ENCODE results near the gene CDC26.
A peak's percentile ranks its signal among the peaks of the same experiment; 100 is the strongest.
"Not testable (repeated sequence)": the region's sequence is repeated elsewhere in the genome, so short reads cannot be mapped to it uniquely, and the experiment has no call there.

CDC26 gene

DNA sequence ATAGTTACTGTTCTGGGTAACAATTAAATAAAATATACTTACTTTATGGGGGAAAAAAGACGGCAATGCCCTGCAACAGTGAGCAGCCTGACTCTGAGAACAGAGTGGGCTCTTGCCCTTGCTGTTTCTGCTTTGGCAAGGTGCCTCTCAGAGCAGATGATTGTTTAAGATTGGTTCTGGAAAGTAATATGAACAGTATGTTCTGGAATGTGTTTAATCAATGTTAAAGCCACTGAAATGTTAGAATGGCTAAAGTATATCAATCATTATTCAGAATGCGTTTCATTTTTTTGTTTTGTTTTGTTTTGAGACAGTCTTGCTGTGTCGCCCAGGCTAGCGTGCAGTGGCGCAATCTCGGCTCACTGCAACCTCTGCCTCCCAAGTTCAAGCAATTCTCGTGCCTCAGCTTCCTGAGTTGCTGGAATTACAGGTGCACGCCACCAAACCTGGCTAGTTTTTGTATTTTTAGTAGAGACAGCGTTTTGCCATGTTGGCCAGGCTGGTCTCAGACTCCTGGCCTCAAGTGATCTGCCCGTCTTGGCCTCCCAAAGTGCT, 39.6 kb downstream of the CDC26 start:
- DNase-seq = not testable (repeated sequence)

DNA sequence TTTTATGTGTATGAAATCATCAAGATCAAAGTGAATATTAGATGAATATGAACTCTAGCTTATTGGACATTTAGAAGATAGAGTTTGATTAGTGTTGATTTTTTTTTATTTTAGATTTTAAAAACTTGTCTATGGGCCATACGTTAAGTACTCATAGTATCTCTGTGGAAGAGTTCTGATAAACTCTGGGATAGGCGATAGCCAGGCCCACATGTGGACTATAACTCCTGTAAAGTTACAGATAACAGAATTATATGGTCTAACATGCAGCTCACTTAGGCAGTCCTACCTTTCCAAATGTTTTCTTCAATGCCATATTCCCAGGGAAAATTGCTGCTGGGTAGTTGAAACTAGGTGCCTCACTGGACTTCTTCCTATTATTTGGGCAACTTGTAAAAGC, 43.7 kb downstream of the CDC26 start:
- no peak for DNase-seq

DNA sequence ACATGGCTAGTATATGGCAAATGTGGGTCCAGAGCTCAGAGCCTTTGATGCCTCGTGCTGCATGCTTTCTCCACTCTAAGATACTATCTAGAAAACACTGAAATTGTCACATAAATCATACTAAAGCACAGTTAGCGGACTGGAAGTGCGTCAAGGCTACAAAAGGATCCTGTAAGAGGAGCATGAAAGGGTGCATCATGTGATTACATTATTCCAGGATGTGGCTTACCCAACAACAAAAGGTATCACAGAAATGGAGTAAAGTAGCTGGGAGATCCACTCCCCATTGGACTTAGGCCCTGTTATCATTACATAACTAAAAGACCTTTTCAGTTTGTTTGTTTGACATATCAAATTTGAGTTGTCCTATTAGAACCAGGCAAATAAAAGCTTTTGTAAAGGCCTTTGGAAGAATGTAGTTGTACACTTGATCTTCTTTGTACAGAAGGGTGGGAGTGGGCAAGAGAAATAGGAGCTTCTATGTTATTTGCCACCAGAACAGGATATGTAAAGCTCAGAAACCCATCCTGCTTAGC, 47.2 kb downstream of the CDC26 start:
- no peak for DNase-seq

DNA sequence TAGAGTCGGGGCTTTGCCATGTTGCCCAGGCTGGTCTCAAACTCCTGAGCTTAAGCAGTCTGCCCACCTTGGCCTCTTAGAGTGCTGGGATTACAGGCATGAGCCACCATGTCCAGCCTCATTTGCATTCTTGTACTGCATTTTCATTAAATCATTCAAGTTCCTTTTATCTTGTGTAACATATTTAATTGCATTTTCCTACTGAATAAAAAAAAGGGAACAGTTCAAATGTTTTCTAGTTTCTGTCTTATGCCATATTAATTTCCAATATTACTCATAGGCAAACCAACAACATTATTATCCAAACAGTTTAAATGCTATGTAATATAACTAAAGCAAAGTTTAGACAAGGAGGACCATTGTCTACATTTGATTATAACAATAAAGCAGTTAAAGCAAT, 47.9 kb downstream of the CDC26 start:
- no peak for DNase-seq

DNA sequence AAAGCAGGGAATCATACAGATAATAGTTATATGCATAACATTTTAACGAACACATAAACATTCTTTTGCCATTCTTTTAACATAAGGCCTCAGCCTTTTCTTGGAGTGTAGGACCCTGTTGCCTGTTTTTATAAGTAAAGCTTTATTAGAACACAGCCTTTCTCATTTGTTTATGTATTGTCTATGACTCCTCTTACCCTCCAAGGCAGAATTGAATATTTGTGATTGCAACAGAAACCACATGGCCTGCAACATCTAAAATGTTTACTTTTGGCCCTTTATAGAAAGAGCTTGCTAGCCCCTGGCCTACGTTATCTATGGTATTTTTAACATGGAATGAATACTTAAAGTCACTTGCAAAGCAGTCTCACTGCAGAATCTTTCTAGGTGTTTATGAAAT, 51.4 kb downstream of the CDC26 start:
- DNase-seq = no peak

DNA sequence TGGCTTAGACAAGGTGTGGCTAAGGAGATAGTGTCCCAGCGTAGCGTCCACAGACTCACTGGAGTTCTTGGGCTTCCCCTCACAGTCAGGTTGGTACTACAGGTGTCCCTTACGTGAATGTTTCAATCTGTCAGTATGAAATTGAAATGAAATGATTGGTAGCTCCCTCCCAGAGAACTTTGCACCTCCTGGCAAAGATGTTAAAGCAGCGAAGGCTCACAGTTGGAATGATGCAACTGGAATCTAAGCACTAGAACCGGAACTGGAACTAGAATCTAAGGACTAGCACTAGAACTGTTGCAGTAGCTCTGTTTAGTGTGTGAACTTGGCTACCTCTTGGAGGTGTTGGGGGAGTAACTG, 52.9 kb downstream of the CDC26 start:
- DNase-seq = no peak

DNA sequence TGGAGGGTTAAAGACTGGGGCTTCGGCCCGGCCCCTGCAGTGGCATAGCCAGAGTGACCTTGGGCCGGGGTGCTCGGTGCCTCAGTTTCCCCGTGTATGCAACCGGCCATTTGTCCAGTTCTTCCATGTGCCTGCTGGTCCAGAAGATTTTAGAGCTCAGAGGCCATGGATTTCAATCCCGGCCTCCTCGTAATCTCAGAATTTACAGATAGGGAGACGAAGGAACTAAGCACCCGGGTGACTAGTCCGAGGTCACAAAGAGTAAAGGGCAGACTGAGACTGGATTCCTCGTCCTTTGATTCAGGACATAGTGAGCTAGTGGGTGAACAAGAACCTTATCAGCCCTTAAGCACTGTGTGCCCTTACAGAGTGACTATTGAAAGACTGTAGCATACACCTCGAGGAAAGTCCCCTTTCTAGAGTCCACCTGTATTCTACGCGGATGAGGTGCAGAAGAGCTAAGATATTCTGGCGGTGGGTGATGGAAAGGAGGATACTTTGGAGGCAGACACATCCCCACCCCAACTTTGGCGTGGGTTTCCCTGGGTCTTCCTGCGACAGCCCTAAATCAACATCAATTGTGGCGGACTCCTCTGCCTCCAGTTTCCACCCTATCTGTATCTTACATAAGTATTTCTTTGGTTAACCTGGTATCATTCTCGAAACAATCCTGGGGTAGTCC, 53.4 kb downstream of the CDC26 start:
- DNase-seq = no peak

DNA sequence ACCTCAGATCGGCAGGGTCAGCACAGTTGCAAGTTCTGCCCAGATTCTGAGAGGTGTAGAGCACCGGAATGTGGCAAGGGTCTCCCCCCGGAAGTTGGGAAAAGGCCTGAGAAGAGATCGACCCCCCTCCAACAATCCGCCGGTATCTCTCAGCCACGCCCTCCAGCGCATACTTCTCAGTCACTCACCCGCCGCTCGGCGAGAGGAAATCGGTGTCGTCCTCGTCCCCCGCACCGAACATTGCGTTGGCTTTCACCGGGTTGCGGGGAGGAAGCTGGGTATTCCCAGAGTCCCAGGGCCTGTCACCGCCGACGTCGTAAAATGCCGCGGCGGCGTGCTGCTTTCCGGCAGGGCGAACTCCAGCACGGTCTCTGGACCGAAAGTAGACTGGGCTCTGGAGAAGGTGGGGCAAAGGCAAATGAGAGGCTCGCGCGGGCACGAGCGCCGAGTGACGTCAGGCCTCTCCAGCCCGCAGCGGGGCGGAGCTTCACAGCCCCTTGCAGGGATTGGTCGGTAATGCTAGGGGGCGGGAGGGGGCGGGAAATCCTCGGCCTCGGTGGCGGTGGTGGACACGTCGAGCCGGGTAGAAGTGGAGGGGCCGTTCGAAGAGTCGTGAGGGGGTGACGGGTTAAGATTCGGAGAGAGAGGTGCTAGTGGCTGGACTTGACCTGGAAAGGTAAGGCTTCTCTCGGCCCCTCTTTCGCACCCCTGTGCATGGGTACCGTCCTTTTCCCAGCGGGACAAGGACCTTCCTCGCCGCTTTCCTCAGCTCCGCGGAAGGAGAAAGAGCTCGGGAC, 54.2 kb downstream of the CDC26 start, which contains the start of the genes FKBP15 and SLC31A1:
Gene FKBP15, minus strand, starts transcription at position 275 of the 797 bp plus-strand sequence. Its CDS starts 34 bp downstream, at position 241.
Gene SLC31A1, plus strand, starts transcription at position 542 of the 797 bp plus-strand sequence. CDS start 34,605 bp downstream, outside the sequence.
- peak; percentile 95 for DNase-seq

DNA sequence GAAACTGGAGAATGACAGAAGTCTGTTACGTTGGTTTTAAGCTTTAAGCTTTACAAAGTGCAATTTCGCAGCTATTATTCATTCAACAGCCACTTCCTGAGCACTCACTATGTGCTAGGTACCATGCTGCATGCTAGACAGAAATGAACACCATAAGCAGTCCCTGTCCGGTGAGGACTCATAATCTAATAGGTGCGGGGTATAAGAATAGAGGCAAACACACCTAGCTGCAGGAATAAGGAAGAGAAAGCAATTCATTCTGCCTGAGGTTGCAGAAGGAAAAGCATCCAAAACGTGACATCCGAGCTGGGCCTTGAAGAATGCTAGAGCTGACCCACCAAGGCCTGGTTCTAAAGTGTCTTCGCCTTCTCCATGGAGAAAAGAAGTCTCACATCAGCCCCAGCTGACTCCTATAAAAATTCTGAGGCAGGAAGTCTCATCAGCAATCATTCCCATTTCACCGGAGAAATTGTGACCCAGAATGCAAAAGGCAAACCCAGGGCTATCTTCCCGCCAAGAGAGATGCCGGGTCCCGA, 54.8 kb downstream of the CDC26 start:
- DNase-seq = no peak

DNA sequence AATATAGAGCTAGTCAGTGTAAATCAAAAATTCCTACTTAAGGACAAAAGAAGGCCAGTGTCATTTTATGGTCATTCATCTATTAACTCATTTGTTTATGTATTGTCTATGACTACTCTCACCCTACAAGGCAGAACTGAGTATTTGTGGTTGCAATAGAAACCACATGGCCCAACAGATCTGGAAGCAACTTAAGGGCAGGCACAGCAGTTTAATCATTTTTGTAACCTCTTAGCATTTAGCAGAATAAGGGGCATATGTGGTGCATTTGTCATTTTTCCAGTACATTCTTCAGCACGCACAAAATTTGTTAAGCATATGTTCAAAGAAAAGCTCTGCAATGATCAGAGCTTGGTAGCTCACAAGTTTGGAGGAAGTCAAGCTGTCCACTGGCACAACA, 55.4 kb downstream of the CDC26 start:
- DNase-seq = no peak

DNA sequence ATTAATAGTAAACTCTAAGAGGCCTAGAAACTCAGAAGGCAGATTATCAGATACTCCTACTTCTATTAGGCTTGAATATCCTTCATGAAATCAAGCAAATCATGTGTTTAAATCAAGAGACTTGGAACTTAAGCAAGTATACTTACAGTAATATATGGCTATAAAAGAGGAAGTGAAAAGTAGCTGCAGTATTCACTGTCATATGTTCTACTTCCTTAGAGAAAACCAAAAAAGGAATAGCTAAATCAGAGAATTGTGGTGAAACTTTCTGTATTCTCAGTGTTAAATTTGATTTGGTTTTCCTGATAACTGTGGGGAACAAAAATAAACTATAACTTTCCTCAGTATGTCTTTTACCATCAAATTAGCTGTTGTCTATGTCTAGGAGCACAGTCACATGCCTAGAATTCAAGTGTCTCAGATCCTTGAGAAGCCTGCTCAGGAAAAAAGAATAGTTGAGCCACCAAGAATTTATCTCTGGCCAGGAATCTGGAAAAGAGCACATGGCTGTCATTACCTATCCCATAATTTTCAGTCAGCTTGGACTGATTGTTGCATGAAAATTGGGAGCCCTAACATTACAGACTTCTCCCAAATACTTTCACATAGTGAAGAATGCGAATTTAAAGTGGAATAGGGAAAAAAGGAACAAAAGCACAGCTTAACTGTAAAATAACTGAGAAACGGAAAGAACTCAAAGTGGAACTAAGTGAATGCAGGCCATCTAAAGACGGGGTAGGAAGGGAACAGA, 56.0 kb downstream of the CDC26 start:
- DNase-seq = no peak

Data from activated T-cell treated with anti-CD3 and anti-CD28 coated beads for 4 hours (primary cell).